C4-2B (cell line): Measurements from ENCODE around the gene AP3D1.

ENCODE experiments used
- H3K27ac ChIP-seq: fragments of 450-650 bp; 2 replicates; pipeline ENCODE4 v1.5.1; 2017
- CTCF ChIP-seq: fragments of 450-650 bp; conservative IDR thresholded peaks from 2 replicates; pipeline ENCODE4 v1.5.1; 2017; ENCODE audit warnings: mild to moderate bottlenecking
- ZFX ChIP-seq: fragments of 450-650 bp; IDR thresholded peaks from 2 replicates; pipeline ENCODE4 v1.6.1; 2017

Gene AP3D1

GRCh38 chr19:2148482-2149135, 2.8 kb downstream of the AP3D1 start:
- H3K27ac ChIP-seq = no peak overlapping the region; the same call in 1 of the 2 replicates
- no peak for TF ChIP-seq ZFX
- TF ChIP-seq CTCF = no peak

- TF ChIP-seq CTCF = no peak
- TF ChIP-seq ZFX = no peak
- H3K27ac ChIP-seq = no peak overlapping the region
Measured at GRCh38 chr19:2145831-2146241, 5.5 kb downstream of the AP3D1 start.

- TF ChIP-seq CTCF (no peak), ZFX (no peak)
- H3K27ac ChIP-seq = no peak overlapping the region
Measured at GRCh38 chr19:2144190-2144589, 7.2 kb downstream of the AP3D1 start.

- no peak overlapping the region for H3K27ac ChIP-seq
- no peak for TF ChIP-seq CTCF
- no peak for TF ChIP-seq ZFX
Measured at GRCh38 chr19:2142173-2142829, 9.1 kb downstream of the AP3D1 start.

GRCh38 chr19:2140138-2140569, 11.2 kb downstream of the AP3D1 start:
- no peak for TF ChIP-seq ZFX
- TF ChIP-seq CTCF = no peak
- no peak overlapping the region for H3K27ac ChIP-seq

- TF ChIP-seq CTCF = no peak
- TF ChIP-seq ZFX = no peak
- no peak overlapping the region for H3K27ac ChIP-seq
Measured at GRCh38 chr19:2139385-2140137, 11.8 kb downstream of the AP3D1 start.

GRCh38 chr19:2138061-2138728, 13.2 kb downstream of the AP3D1 start:
- no peak for TF ChIP-seq ZFX
- TF ChIP-seq CTCF = no peak
- no peak overlapping the region for H3K27ac ChIP-seq
